Neural crest cell (in vitro differentiated cells): Measurements from ENCODE around the gene UNC13C. TPM values are rescaled to one million over a fixed set of nuclear protein-coding genes. Genes with fewer than 3 reads are reported as not detected.
A peak's percentile ranks its signal among the peaks of the same experiment; 100 is the strongest.
"Not testable (repeated sequence)": the region's sequence is repeated elsewhere in the genome, so short reads cannot be mapped to it uniquely, and the experiment has no call there.

Experiments
- DNase-seq: peaks from one replicate; pipeline ENCODE4 v3.0.0; 2021; ENCODE audit warnings: low read depth, mixed read lengths, low spot score
- H3K27ac Mint-ChIP-seq: one replicate; pipeline ENCODE4 v1.8.0; 2021; ENCODE audit warnings: mild to moderate bottlenecking, mixed read lengths; ENCODE audit not compliant: unreplicated experiment
- H3K27me3 Mint-ChIP-seq: 2 replicates; pipeline ENCODE4 v1.8.0; 2021; ENCODE audit warnings: low read depth, mild to moderate bottlenecking, mixed read lengths
- H3K36me3 Mint-ChIP-seq: 2 replicates; pipeline ENCODE4 v1.8.0; 2021; ENCODE audit warnings: low read depth, mild to moderate bottlenecking, mixed read lengths
- H3K4me1 Mint-ChIP-seq: 2 replicates; pipeline ENCODE4 v1.8.0; 2021; ENCODE audit warnings: mixed read lengths
- H3K4me3 Mint-ChIP-seq: one replicate; pipeline ENCODE4 v1.8.0; 2021; ENCODE audit warnings: mild to moderate bottlenecking, mixed read lengths
- H3K9me3 Mint-ChIP-seq: 2 replicates; pipeline ENCODE4 v1.8.0; 2021; ENCODE audit warnings: mixed read lengths
- CTCF ChIP-seq: fragments of 200-600 bp; sonication (generic); conservative IDR thresholded peaks from 2 replicates; pipeline ENCODE4 v1.5.0; 2021; ENCODE audit warnings: antibody characterized with exemption, mild to moderate bottlenecking
- long read RNA-seq: library from polyadenylated mRNA; unstranded; transcript quantifications from one replicate; pipeline ENCODE4 v2.0.0, GENCODE V29; 2020
- total RNA-seq: library from RNA; stranded (reverse); gene quantifications from 2 replicates; pipeline ENCODE4 v1.2.1, GENCODE V29; 2021

The UNC13C gene
- 1.3 and 1.5 TPM in 2 replicates for total RNA-seq
- long read RNA-seq, partial matches to known transcripts: 0 of 4 reads
- long read RNA-seq, other reads (novel, unspliced or antisense): 4 of 4 reads

- Mint-ChIP-seq H3K4me3 (peak within 1 kb of the TSS; percentile 83), H3K9me3 (no peaks in the 10 kb centered on the region), H3K4me1 (peaks cover 14% of the 10 kb centered on the region), H3K36me3 (no peaks in the 10 kb centered on the region), H3K27ac (no peak within 1 kb of the TSS), H3K27me3 (peaks cover 62% of the 10 kb centered on the region)
- peak; percentile 36 for DNase-seq
- no peak for TF ChIP-seq CTCF
These were observed at the start of gene UNC13C for GRCh38 chr15:53978253-53978906. Gene UNC13C (plus strand): TSS chr15:53978441. CDS start chr15:54012904, 34,463 bp downstream.

GRCh38 chr15:53936137-53936536, 42.1 kb upstream of the UNC13C start:
- no peaks in the 10 kb centered on the region for H3K4me1 Mint-ChIP-seq
- H3K27me3 Mint-ChIP-seq: peaks cover 7% of the 10 kb centered on the region
- DNase-seq: no peak
- H3K9me3 Mint-ChIP-seq: peaks cover 17% of the 10 kb centered on the region
- no peak overlapping the region for H3K4me3 Mint-ChIP-seq
- TF ChIP-seq CTCF: no peak
- H3K36me3 Mint-ChIP-seq: peaks cover 7% of the 10 kb centered on the region
- H3K27ac Mint-ChIP-seq: no peak overlapping the region

- H3K27me3 Mint-ChIP-seq, H3K27ac Mint-ChIP-seq, DNase-seq, H3K4me3 Mint-ChIP-seq, H3K36me3 Mint-ChIP-seq, H3K4me1 Mint-ChIP-seq: not testable (repeated sequence)
- H3K9me3 Mint-ChIP-seq: peaks cover 21% of the 10 kb centered on the region
These were observed 40.6 kb upstream of the UNC13C start for GRCh38 chr15:53937632-53938031.

- H3K27ac Mint-ChIP-seq: no peak overlapping the region
These were observed 27.7 kb upstream of the UNC13C start for GRCh38 chr15:53950572-53950971.

GRCh38 chr15:53955396-53955795, 22.8 kb upstream of the UNC13C start:
- no peaks in the 10 kb centered on the region for H3K36me3 Mint-ChIP-seq
- H3K4me3 Mint-ChIP-seq: no peak overlapping the region
- no peaks in the 10 kb centered on the region for H3K4me1 Mint-ChIP-seq
- no peak for TF ChIP-seq CTCF
- H3K27me3 Mint-ChIP-seq: peaks cover 50% of the 10 kb centered on the region
- no peaks in the 10 kb centered on the region for H3K9me3 Mint-ChIP-seq
- no peak for DNase-seq
- H3K27ac Mint-ChIP-seq: no peak overlapping the region

More at GRCh38 chr15:53950572-53950971, 27.7 kb upstream of the UNC13C start:
- no peak for TF ChIP-seq CTCF
- H3K4me3 Mint-ChIP-seq: no peak overlapping the region
- DNase-seq: no peak
- peaks cover 22% of the 10 kb centered on the region for H3K27me3 Mint-ChIP-seq
- H3K4me1 Mint-ChIP-seq: no peaks in the 10 kb centered on the region
- H3K9me3 Mint-ChIP-seq: peaks cover 9% of the 10 kb centered on the region
- H3K36me3 Mint-ChIP-seq: peaks cover 4% of the 10 kb centered on the region

GRCh38 chr15:53962646-53963561, 15.3 kb upstream of the UNC13C start:
- Mint-ChIP-seq H3K27me3 (peaks cover 42% of the 10 kb centered on the region), H3K4me1 (no peaks in the 10 kb centered on the region), H3K9me3 (no peaks in the 10 kb centered on the region), H3K4me3 (no peak overlapping the region), H3K36me3 (no peaks in the 10 kb centered on the region), H3K27ac (no peak overlapping the region)
- peak; percentile 47 for DNase-seq
- TF ChIP-seq CTCF: peak; percentile 82
